Right lung (tissue), 5 donors: ENCODE measurements around the gene PAXIP1. TPM values are rescaled to one million over a fixed set of nuclear protein-coding genes. Genes with fewer than 3 reads are reported as not detected.

Experiments
- DNase-seq, 2 donors: peaks; one replicate each; pipeline ENCODE4 v3.0.0-alpha.2; 2013
- polyA plus RNA-seq, 5 donors: library from polyadenylated mRNA; unstranded; fragments of 120-200 nt; gene quantifications; one replicate each; pipeline versions ENCODE4 v1.2.1 to v1.2.3, GENCODE V29; 2013; ENCODE audit warnings: inconsistent platforms in 1 of 5, low replicate concordance in 1 of 5; ENCODE audit not compliant: insufficient read length in 5 of 5, insufficient read depth in 1 of 5

Gene PAXIP1
- polyA plus RNA-seq, 5 donors = 15.4 to 24.4 (median 21.7) TPM

DNA sequence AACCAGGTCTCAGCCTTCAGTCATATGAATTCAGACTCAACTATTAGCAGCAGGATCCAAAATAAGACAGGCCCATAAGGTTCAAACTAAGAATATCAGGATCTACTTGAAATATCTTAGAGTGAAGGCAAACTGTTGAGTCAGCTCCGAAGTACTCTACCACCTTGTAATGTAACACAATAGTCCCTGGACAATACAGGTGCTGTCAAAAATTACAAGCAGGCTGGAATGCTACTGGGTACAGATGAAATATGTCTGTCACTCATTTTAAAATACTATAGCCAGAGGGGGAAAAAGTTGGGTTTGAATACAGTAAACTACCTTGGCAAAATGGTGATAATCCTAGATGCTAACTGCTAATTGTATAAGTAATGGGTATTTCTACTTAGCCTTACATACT is 6.8 kb downstream of the PAXIP1 start:
- no peak for DNase-seq

- DNase-seq = no peak
These were observed 7.9 kb downstream of the PAXIP1 start for GRCh38 chr7:154994996-154995395.

DNA sequence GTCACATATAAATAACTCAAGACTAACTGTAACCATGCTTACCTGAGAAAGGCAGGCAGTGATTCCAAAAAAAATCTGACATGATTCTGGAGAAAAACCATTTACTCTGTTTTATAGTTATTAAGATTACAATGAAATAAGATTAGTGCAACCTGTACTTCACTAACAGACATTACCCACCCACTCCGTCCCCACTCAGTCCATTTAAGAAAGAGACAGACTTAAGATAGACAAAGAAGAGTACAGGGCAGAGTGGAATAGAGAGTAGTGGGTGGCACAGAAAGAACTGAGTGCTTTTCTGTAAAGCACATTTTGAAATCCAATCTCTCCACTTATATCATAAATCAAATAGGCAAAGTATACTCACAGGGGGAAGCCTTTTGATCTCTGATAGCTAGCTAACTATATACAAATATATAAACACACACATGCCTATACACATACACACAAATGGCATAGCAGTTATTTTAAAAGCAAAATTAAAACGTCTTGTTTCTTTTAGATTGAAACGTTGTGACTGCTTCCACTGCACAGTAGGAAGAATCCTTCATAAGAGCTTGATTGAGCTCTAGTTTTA is 11.9 kb downstream of the PAXIP1 start:
- DNase-seq = no peak

- no peak for DNase-seq
These were observed 15.4 kb downstream of the PAXIP1 start for GRCh38 chr7:154987571-154987970.

DNA sequence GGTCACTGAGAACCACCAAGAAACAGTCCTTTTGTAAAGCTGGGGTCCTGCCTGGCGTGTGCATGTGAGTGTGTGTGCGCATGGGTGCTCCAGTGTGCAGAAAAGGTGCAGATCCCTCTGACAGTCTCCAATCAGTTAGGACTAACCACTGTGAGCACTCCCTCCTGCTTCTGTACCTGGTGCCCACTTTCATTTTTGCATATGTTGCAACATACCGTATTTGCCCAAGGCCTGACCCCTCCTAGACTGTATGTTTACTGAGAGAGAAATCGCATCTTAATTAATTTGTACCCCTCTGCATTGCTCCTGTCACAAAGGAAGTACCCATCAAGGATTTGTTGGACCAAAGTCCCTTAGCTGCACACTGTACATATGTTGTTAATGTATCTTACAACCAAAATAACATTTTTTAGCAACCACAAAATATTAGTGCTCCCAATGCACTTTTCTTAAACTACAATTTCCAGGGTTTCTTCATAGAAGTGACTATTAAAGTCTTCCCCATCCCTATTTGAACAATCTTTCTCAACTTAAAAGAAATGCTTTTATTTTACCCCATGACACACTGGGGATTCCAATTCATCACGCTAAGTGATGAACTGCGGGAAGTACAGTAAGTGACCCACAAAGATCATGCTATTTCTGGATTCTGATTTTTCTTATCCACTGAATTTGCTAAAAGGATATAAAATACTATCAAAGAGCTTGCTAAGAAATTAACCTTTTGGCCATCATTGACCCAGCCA is 16.6 kb downstream of the PAXIP1 start:
- no peak for DNase-seq

GRCh38 chr7:154985230-154985629 is 17.7 kb downstream of the PAXIP1 start:
- DNase-seq = no peak

- DNase-seq = no peak
These were observed 18.2 kb downstream of the PAXIP1 start for GRCh38 chr7:154984601-154985188.

GRCh38 chr7:154978017-154978416 is 24.9 kb downstream of the PAXIP1 start:
- DNase-seq = no peak

- no peak for DNase-seq
These were observed 25.7 kb downstream of the PAXIP1 start for GRCh38 chr7:154977250-154977649.

DNA sequence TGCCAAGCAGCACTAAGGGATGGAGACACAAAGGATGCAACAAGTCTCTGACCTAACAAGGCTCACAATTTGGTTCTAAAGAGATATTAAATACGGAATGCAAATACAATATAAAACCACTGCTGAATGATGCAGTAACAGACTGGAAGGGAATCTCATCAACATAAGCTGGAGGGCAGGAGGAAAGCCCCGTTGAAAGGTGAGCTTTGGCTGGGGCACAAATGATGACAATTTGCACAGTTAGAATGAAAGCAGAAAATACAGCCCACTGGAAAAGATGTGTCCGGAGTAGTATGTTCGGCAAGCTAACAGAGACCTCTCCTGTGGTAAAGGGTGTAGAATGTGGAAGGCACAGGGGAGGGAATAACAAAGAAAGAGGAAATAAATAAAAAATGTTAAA is 26.1 kb downstream of the PAXIP1 start:
- DNase-seq = no peak

- no peak for DNase-seq
These were observed 26.9 kb downstream of the PAXIP1 start for GRCh38 chr7:154975984-154976383.

GRCh38 chr7:154973381-154973780 is 29.5 kb downstream of the PAXIP1 start:
- DNase-seq = no peak

DNA sequence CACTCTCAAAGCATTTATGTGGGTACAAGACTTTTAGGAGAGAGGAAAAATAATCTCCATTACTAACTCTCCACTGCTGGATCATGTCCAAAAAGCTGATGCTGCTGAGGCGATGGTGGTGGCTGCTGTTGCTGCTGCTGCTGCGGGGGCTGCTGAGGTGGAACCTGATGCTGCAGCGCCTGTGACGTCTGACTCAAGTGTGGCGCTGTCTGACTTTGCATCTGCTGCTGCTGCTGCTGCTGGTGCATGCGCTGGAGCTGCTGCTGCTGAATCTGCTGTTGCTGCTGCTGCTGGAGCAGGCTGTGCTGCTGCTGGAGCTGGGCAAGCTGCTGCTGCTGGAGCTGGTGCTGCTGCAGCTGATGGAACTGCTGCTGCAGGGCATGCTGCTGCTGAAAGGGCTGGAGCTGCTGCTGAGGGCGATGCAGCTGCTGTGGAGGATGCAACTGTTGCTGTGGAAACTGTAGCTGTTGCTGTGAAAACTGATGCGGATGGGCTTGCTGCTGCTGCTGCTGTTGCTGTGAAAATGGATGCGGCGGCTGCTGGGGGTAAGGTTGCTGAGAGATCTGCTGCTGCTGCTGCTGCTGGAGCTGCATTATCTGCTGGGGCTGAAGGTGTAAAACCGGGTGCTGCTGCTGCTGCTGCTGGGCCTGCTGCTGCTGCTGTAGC is 34.5 kb downstream of the PAXIP1 start:
- no peak for DNase-seq

GRCh38 chr7:154967401-154967955 is 35.4 kb downstream of the PAXIP1 start:
- no peak for DNase-seq

DNA sequence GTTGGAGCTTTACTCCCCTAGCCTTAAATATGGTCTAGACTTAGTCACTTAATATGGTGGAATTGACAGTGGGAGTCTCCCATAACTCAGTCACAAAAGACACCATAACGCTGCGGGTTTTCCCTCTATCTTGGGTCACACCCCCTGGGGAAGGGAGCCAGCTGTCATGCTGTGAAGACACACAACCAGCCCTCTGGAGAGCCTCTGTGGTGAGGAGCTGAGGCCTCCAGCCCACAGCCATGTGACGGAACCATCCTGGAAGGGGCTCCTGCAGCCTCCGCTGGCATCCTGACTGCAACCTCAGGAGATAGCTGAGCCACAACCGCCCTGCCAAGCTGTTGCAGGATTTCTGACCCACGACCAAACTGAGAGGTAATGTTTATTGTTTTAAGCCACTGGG is 37.9 kb downstream of the PAXIP1 start:
- no peak for DNase-seq

GRCh38 chr7:154960063-154960790 is 42.7 kb downstream of the PAXIP1 start:
- no peak for DNase-seq

GRCh38 chr7:154956427-154956826 is 46.5 kb downstream of the PAXIP1 start:
- DNase-seq = no peak

GRCh38 chr7:154953006-154953684 is 49.8 kb downstream of the PAXIP1 start:
- DNase-seq = no peak

- DNase-seq = no peak
These were observed 52.0 kb downstream of the PAXIP1 start for GRCh38 chr7:154950960-154951359.

- no peak for DNase-seq
These were observed 55.3 kb downstream of the PAXIP1 start for GRCh38 chr7:154947604-154948003.

DNA sequence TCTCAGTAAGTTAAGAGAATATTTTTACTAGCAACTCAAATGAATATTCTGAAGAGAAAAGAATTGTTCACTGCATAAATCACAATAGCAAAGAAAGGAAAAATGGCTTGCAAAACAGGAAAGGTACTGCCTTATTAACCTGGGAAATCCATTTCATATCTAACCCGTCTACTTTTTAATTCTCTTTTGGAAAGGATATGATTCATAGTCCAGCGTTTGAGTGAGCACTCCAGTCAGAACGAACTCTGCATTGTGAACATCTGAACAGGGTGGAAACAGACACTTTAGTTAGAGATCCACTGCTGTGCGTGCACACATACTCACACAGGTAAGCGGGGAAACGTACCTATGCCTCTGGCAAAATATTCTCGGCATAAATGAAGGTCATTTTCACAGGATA is 56.8 kb downstream of the PAXIP1 start:
- no peak for DNase-seq
